ENCODE data around the gene MOBP.

GRCh38 chr3:39448506-39449233 lies 18.8 kb upstream of the MOBP start:
- TF ChIP-seq CTCF (IDR thresholded peaks at IDR 0.05) (no peak), ZFX (IDR thresholded peaks at IDR 0.05; ENCODE audit: borderline replicate concordance) (no peak)

Data from 22Rv1 (cell line).